K562 (cell line): Measurements from ENCODE around the gene ZNF772. TPM values are rescaled to one million over a fixed set of nuclear protein-coding genes. Genes with fewer than 3 reads are reported as not detected.
A peak's percentile ranks its signal among the peaks of the same experiment; 100 is the strongest.

Experiments
- ARID4B ChIP-seq: sonication (generic); formaldehyde crosslinking; IDR thresholded peaks from 2 replicates; pipeline ENCODE4 v1.8.0; 2022; ENCODE audit warnings: mild to moderate bottlenecking, missing genetic modification reagents
- CEBPB ChIP-seq: fragments of 450-650 bp; IDR thresholded peaks from 2 replicates; pipeline ENCODE4 v1.6.1; 2016; ENCODE audit warnings: missing genetic modification characterization, missing compliant biosample characterization
- CLOCK ChIP-seq: fragments of 250-450 bp; sonication (Bioruptor Pico); IDR thresholded peaks from 2 replicates; pipeline ENCODE4 v1.4.0; 2020; ENCODE audit warnings: mild to moderate bottlenecking, moderate library complexity, borderline replicate concordance
- IFI16 ChIP-seq: fragments of 250-450 bp; sonication (Bioruptor Pico); IDR thresholded peaks from 2 replicates; pipeline ENCODE4 v2.1.2; 2022; ENCODE audit warnings: mild to moderate bottlenecking, inconsistent platforms
- MAFG ChIP-seq: fragments of 450-650 bp; conservative IDR thresholded peaks from 2 replicates; pipeline ENCODE4 v1.6.1; 2016; ENCODE audit warnings: missing genetic modification characterization, missing compliant biosample characterization
- MECOM ChIP-seq: fragments of 250-450 bp; sonication (Bioruptor Pico); IDR thresholded peaks from 2 replicates; pipeline ENCODE4 v1.8.0; 2022; ENCODE audit warnings: inconsistent platforms
- PBX2 ChIP-seq, 2 experiments: IDR thresholded peaks in 1 of 2; conservative IDR thresholded peaks in 1 of 2; 2 replicates each; pipeline ENCODE4 v1.6.1; 2016; ENCODE audit warnings: low read depth in 2 of 2, mild to moderate bottlenecking in 1 of 2, missing compliant biosample characterization in 1 of 2, missing genetic modification characterization in 1 of 2, moderate library complexity in 1 of 2
- PURB ChIP-seq: sonication (generic); formaldehyde crosslinking; IDR thresholded peaks from 2 replicates; pipeline ENCODE4 v1.9.0; 2021; ENCODE audit warnings: low read depth, mild to moderate bottlenecking, missing genetic modification reagents
- RBM15 ChIP-seq: fragments of 200-400 bp; formaldehyde crosslinking; IDR thresholded peaks from 2 replicates; pipeline ENCODE4 v1.6.1; 2018; ENCODE audit warnings: mild to moderate bottlenecking, low read length, moderate library complexity; ENCODE audit not compliant: insufficient read depth
- STAT5B ChIP-seq: fragments of 250-450 bp; sonication (Bioruptor Pico); IDR thresholded peaks from 2 replicates; pipeline ENCODE4 v1.8.0; 2021; ENCODE audit warnings: mild to moderate bottlenecking, inconsistent platforms
- ZFP30 ChIP-seq: fragments of 250-450 bp; sonication (Bioruptor Pico); IDR thresholded peaks from 2 replicates; pipeline ENCODE4 v1.8.0; 2022; ENCODE audit warnings: moderate library complexity, mild to moderate bottlenecking, inconsistent platforms, borderline replicate concordance
- ZFPM2 ChIP-seq: fragments of 250-450 bp; sonication (Bioruptor Pico); IDR thresholded peaks from 2 replicates; pipeline ENCODE4 v1.5.1; 2022; ENCODE audit warnings: mild to moderate bottlenecking
- ZNF280B ChIP-seq: fragments of 250-450 bp; sonication (Bioruptor Pico); IDR thresholded peaks from 2 replicates; pipeline ENCODE4 v1.5.1; 2021; ENCODE audit warnings: mild to moderate bottlenecking
- ZNF444 ChIP-seq: fragments of 250-450 bp; sonication (Bioruptor Pico); IDR thresholded peaks from 2 replicates; pipeline ENCODE4 v1.4.0; 2020; ENCODE audit warnings: mild to moderate bottlenecking, moderate library complexity
- ZNF830 ChIP-seq: fragments of 250-450 bp; sonication (Bioruptor Pico); IDR thresholded peaks from 2 replicates; pipeline ENCODE4 v1.5.0; 2021; ENCODE audit warnings: mild to moderate bottlenecking
- polyA plus RNA-seq, 8 experiments: library from polyadenylated mRNA; depleted of rRNA in 4 of 8; stranded (reverse) in 5 of 8; unstranded in 3 of 8; fragments of >200 nt; fragmentation: Nextera tagmentation in 2 of 8; fragmentation: Illumina TruSeq in 1 of 8; extraction: Ambion mirVana in 2 of 8; extraction: Trizol in 1 of 8; gene quantifications; 2 replicates each; pipeline versions ENCODE4 v1.2.1 to v1.2.3, GENCODE V29; 2011 to 2014; ENCODE audit warnings: inconsistent platforms in 1 of 8, missing spikeins in 1 of 8
- total RNA-seq, 7 experiments: library from RNA; depleted of rRNA in 6 of 7; stranded (reverse); fragments of >200 nt in 6 of 7; fragmentation: Illumina TruSeq in 2 of 7; extraction: Trizol in 2 of 7; gene quantifications; 2 replicates each; pipeline versions ENCODE4 v1.2.1 to v1.2.3, GENCODE V29; 2011 to 2021; ENCODE audit warnings: low replicate concordance in 1 of 7

The ZNF772 gene
- total and polyA plus RNA-seq, 9 of the 15 experiments (the other 6 are each of a cell fraction or from before 2014, with no cell fraction given) = 0.13 to 1.9 (median 1.1) TPM

- no peak for TF ChIP-seq PBX2 (CRISPR knock-in tag; IDR thresholded peaks at IDR 0.05; ENCODE audit: low read depth)
- TF ChIP-seq PBX2 (tag; conservative IDR thresholded peaks at IDR 0.05; ENCODE audit: low read depth) = peak; percentile 89
- no peak for TF ChIP-seq MECOM (CRISPR knock-in tag)
- no peak for TF ChIP-seq MAFG (tag)
- TF ChIP-seq ZNF830 = no peak
- TF ChIP-seq ZFP30 (CRISPR knock-in tag) = no peak
- TF ChIP-seq IFI16 (CRISPR knock-in tag) = no peak
- no peak for TF ChIP-seq CLOCK (CRISPR knock-in tag)
- TF ChIP-seq RBM15 = no peak
- no peak for TF ChIP-seq ZNF280B (CRISPR knock-in tag)
- no peak for TF ChIP-seq CEBPB
- no peak for TF ChIP-seq PURB (CRISPR knock-in tag)
- no peak for TF ChIP-seq ZFPM2 (CRISPR knock-in tag)
- TF ChIP-seq ARID4B (CRISPR knock-in tag) = peak; percentile 21; the same call in 1 of the 2 replicates
- no peak for TF ChIP-seq STAT5B (CRISPR knock-in tag)
- TF ChIP-seq ZNF444 = no peak
Observed at GRCh38 chr19:57435062-57435978, 42.0 kb downstream of the ZNF772 start, which contains the start of gene ZNF749 (continued).
